GM18861 (cell line): ENCODE results near the gene NSUN5.
"Not testable (repeated sequence)": the region's sequence is repeated elsewhere in the genome, so short reads cannot be mapped to it uniquely, and the experiment has no call there.

Source experiments
- ATAC-seq: cut with Tn5 transposase; IDR thresholded peaks from one replicate; pipeline ENCODE4 v1.9.1; 2021; ENCODE audit not compliant: unreplicated experiment

The NSUN5 gene

GRCh38 chr7:73297235-73297634 is 11.4 kb downstream of the NSUN5 start:
- not testable (repeated sequence) for ATAC-seq

DNA sequence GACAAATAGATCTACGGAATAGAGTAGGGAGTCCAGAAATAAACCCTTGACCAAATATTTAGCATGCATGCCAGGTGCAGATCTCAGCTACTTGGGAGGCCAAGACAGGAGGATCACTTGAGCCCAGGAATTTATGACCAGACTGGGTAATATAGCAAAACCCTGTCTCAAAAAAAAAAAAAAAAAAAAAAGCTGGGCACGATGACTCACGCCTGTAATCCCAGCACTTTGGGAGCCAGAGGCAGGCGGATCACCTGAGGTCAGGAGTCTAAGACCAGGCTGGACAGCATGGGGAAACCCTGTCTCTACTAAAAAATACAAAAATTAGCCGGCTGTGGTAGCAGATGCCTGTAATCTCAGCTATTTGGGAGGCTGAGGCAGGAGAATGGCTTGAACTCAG is 31.4 kb downstream of the NSUN5 start:
- not testable (repeated sequence) for ATAC-seq

- not testable (repeated sequence) for ATAC-seq
These were observed 40.8 kb downstream of the NSUN5 start for GRCh38 chr7:73267813-73268212.

DNA sequence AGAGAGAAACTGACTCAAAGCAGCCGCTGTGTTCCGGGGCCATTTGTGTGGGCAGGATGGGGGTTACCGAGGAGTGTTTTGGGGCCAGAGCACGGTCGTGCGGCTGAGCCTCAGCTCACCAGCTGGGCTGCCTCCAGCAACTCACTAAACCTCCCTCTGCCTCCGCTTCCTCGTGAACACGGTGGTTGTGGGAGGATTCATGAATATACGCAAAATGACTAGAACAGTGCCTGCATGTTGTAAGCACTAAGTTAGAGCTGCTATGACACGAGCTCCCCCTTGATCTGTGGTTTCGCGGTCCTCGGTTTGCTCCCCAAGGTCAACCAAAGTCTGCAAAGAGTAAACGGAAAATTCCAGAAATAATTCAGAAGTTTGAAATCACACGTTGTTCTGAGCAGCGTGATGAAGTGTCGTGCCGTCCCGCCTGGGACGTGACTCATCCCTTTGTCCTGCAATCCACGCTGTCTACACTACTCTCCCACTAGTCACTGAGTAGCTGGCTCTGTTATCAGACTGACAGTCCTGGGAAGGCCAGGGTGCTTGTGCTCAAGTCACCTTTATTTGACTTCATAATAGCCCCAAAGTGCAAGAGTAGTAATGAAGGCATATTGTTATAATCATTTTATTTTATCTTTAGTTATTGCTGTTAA is 41.8 kb downstream of the NSUN5 start:
- peak; percentile 63 for ATAC-seq

- peak; percentile 38 for ATAC-seq
These were observed 46.2 kb downstream of the NSUN5 start for GRCh38 chr7:73262416-73262815.
